ENCODE results near the gene TBC1D24.

The TBC1D24 gene

DNA sequence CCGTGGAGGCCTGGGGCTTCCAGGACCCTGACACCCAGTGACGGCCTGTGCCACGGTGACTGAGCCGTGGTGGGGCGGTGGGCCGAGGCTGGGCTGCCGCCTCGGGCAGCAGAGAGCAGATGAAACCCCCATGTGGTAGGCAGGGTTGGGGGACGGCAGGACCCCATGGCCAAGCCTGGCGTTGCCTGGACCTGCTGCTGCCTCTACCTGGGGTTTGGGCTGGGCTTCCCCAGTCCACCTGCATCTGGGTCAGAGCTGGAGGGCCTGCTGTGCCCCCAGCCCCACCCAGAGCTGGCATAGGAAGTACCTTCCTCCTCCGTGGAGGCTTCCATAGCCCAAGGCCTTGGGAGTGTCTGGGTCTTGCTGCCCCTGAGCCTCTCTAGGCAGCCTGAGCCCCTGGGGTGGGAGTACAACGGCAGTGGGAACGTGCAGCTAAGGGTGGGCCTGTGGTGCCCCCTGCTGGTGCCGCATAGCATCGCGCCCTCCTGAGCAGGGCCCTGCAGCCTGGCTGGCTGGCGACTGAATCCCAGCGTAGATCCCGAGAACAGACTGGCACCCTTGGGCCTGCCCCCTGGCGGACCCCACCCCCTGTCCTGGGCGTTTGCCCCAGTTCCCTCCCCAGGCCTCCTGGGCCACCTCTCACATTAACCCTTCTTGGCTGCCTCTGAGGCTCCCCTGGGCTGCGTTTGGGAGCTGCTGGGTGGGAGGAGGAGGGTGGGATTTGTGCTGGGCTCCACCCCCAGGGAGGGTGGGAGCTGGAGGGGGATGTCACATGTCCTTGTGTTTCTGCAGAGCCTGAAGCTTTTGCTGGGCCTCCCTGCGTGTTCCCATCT is 26.2 kb downstream of the TBC1D24 start (continued):
- TF ChIP-seq, protein P1, sequence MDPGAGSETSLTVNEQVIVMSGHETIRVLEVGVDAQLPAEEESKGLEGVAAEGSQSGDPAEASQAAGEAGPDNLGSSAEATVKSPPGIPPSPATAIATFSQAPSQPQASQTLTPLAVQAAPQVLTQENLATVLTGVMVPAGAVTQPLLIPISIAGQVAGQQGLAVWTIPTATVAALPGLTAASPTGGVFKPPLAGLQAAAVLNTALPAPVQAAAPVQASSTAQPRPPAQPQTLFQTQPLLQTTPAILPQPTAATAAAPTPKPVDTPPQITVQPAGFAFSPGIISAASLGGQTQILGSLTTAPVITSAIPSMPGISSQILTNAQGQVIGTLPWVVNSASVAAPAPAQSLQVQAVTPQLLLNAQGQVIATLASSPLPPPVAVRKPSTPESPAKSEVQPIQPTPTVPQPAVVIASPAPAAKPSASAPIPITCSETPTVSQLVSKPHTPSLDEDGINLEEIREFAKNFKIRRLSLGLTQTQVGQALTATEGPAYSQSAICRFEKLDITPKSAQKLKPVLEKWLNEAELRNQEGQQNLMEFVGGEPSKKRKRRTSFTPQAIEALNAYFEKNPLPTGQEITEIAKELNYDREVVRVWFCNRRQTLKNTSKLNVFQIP (CRISPR knock-in tag; IDR thresholded peaks at IDR 0.05; ENCODE audit: borderline replicate concordance, low read depth), result no peak
- TF ChIP-seq ISL1 (CRISPR knock-in tag; IDR thresholded peaks at IDR 0.05), result no peak
- TF ChIP-seq SNAI2 (CRISPR knock-in tag; IDR thresholded peaks at IDR 0.05), result no peak
- no peak for TF ChIP-seq TCF4 (CRISPR knock-in tag; IDR thresholded peaks at IDR 0.05; ENCODE audit: borderline replicate concordance)

DNA sequence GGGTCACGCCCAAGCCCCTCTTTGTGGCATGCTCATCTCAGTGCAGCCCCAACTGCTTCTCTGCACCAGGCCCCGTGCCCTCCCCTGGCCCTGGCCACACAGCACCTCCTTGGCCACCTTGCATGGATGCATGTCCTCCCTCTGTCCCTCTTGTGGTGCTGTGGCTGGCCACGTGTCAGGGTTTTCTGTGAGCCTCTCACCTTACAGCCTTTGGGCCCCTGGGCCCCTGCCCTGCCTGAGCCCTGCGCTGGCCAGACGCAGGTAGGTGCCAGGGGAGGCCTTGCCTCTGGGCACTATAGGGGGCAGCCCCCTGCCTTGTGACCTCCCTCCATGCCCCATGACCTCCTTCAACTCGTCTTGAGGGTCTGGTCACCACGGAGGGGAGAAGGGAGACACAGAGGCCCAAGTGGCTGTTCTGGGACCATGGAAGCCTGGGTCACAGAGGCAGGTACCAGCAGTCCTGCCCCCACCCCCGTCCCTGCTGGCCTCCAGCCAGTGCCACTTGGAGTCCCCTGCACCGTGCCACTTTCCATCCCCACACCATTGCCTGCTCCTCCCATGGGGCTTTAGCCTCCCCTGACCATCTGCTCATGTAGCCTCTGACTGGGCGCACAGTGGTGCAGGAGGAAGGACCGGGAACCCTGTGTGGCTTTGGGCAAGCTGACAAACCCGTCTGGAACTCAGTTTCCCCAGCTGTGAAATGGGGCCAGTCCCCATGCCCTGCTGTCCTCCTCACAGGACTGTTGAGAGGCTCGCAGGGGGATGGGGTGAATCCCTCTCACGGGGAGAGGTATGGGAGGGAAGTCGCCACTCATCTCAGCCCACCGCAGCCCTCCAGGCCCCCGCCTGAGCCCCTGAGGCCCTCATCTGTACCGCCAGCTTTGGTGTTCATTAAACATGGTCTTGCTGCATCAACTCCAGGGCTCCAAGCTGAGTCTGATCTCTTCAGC is 27.3 kb downstream of the TBC1D24 start:
- no peak for ATAC-seq
- no peak for TF ChIP-seq ESRRG (CRISPR knock-in tag; IDR thresholded peaks at IDR 0.05)
- TF ChIP-seq ARNTL (CRISPR knock-in tag; IDR thresholded peaks at IDR 0.05; ENCODE audit: borderline replicate concordance, low read depth), result no peak
- TF ChIP-seq, protein P2, sequence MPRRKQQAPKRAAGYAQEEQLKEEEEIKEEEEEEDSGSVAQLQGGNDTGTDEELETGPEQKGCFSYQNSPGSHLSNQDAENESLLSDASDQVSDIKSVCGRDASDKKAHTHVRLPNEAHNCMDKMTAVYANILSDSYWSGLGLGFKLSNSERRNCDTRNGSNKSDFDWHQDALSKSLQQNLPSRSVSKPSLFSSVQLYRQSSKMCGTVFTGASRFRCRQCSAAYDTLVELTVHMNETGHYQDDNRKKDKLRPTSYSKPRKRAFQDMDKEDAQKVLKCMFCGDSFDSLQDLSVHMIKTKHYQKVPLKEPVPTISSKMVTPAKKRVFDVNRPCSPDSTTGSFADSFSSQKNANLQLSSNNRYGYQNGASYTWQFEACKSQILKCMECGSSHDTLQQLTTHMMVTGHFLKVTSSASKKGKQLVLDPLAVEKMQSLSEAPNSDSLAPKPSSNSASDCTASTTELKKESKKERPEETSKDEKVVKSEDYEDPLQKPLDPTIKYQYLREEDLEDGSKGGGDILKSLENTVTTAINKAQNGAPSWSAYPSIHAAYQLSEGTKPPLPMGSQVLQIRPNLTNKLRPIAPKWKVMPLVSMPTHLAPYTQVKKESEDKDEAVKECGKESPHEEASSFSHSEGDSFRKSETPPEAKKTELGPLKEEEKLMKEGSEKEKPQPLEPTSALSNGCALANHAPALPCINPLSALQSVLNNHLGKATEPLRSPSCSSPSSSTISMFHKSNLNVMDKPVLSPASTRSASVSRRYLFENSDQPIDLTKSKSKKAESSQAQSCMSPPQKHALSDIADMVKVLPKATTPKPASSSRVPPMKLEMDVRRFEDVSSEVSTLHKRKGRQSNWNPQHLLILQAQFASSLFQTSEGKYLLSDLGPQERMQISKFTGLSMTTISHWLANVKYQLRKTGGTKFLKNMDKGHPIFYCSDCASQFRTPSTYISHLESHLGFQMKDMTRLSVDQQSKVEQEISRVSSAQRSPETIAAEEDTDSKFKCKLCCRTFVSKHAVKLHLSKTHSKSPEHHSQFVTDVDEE (CRISPR knock-in tag; IDR thresholded peaks at IDR 0.05), result no peak
- TF ChIP-seq TOX (CRISPR knock-in tag; IDR thresholded peaks at IDR 0.05; ENCODE audit: borderline replicate concordance), result no peak
- no peak for TF ChIP-seq ZFP3 (CRISPR knock-in tag; IDR thresholded peaks at IDR 0.05)
- TF ChIP-seq GLIS3 (CRISPR knock-in tag; IDR thresholded peaks at IDR 0.05), result no peak
- no peak for TF ChIP-seq ZNF8 (CRISPR knock-in tag; IDR thresholded peaks at IDR 0.05)
- no peak for TF ChIP-seq ZFP30 (CRISPR knock-in tag; IDR thresholded peaks at IDR 0.05)
- no peak for TF ChIP-seq CSDC2 (CRISPR knock-in tag; IDR thresholded peaks at IDR 0.05)
- TF ChIP-seq SNAI2 (CRISPR knock-in tag; IDR thresholded peaks at IDR 0.05), result no peak
- TF ChIP-seq, protein P3, sequence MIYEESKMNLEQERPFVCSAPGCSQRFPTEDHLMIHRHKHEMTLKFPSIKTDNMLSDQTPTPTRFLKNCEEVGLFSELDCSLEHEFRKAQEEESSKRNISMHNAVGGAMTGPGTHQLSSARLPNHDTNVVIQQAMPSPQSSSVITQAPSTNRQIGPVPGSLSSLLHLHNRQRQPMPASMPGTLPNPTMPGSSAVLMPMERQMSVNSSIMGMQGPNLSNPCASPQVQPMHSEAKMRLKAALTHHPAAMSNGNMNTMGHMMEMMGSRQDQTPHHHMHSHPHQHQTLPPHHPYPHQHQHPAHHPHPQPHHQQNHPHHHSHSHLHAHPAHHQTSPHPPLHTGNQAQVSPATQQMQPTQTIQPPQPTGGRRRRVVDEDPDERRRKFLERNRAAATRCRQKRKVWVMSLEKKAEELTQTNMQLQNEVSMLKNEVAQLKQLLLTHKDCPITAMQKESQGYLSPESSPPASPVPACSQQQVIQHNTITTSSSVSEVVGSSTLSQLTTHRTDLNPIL (CRISPR knock-in tag; IDR thresholded peaks at IDR 0.05; ENCODE audit: low read depth), result no peak
- TF ChIP-seq ZNF70 (CRISPR knock-in tag; IDR thresholded peaks at IDR 0.05), result no peak
- no peak for TF ChIP-seq ZNF565 (CRISPR knock-in tag; conservative IDR thresholded peaks at IDR 0.05; ENCODE audit: low read depth)
- TF ChIP-seq, protein P4, sequence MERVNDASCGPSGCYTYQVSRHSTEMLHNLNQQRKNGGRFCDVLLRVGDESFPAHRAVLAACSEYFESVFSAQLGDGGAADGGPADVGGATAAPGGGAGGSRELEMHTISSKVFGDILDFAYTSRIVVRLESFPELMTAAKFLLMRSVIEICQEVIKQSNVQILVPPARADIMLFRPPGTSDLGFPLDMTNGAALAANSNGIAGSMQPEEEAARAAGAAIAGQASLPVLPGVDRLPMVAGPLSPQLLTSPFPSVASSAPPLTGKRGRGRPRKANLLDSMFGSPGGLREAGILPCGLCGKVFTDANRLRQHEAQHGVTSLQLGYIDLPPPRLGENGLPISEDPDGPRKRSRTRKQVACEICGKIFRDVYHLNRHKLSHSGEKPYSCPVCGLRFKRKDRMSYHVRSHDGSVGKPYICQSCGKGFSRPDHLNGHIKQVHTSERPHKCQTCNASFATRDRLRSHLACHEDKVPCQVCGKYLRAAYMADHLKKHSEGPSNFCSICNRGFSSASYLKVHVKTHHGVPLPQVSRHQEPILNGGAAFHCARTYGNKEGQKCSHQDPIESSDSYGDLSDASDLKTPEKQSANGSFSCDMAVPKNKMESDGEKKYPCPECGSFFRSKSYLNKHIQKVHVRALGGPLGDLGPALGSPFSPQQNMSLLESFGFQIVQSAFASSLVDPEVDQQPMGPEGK (CRISPR knock-in tag; IDR thresholded peaks at IDR 0.05; ENCODE audit: borderline replicate concordance), result no peak
- no peak for TF ChIP-seq RARB (CRISPR knock-in tag; IDR thresholded peaks at IDR 0.05)
- TF ChIP-seq BACH2 (CRISPR knock-in tag; IDR thresholded peaks at IDR 0.05; ENCODE audit: borderline replicate concordance), result no peak
- no peak for TF ChIP-seq TCF4 (CRISPR knock-in tag; IDR thresholded peaks at IDR 0.05; ENCODE audit: borderline replicate concordance)
- TF ChIP-seq, protein P5, sequence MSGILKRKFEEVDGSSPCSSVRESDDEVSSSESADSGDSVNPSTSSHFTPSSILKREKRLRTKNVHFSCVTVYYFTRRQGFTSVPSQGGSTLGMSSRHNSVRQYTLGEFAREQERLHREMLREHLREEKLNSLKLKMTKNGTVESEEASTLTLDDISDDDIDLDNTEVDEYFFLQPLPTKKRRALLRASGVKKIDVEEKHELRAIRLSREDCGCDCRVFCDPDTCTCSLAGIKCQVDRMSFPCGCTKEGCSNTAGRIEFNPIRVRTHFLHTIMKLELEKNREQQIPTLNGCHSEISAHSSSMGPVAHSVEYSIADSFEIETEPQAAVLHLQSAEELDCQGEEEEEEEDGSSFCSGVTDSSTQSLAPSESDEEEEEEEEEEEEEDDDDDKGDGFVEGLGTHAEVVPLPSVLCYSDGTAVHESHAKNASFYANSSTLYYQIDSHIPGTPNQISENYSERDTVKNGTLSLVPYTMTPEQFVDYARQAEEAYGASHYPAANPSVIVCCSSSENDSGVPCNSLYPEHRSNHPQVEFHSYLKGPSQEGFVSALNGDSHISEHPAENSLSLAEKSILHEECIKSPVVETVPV (CRISPR knock-in tag; IDR thresholded peaks at IDR 0.05), result no peak
- no peak for TF ChIP-seq ZC3H10 (CRISPR knock-in tag; IDR thresholded peaks at IDR 0.05)

Measured in SK-N-SH treated with all-trans-retinoic acid at 6 μM for 48 hours (cell line).